HG03045 (cell line): ENCODE measurements around the gene SLC35A2.

ENCODE experiments used
- ATAC-seq: cut with Tn5 transposase; IDR thresholded peaks from one replicate; pipeline ENCODE4 v1.9.1; 2021; ENCODE audit warnings: mild to moderate bottlenecking, moderate library complexity; ENCODE audit not compliant: unreplicated experiment

Gene SLC35A2

DNA sequence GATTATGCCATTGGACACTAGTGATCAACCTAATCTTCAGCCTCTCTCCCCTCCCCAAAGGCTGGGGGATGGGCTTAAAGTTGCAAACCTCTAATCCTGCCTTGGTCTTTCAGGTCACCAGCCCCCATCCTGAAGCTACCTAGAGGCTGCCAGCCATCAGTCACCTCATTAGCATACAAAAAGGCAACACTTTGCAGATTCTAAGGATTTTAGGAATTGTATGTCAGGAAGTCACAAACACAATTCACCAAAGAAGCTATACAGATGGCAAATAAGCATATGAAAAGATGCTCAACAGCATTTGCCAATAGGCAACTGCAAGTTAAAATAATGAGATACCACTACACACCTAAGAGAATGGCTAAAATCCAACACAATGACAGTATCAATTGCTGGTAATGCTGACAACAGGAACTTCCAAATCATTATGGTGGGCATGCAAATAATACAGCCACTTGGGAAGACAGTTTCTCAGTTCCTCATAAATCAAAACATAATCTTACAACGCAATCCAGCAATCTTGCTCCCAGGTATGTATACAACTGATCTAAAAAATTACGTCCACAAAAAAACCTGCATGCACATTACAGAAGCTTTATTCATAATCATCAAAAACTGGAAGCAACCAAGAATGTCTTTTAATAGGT lies 16.4 kb upstream of the SLC35A2 start:
- ATAC-seq, result no peak

DNA sequence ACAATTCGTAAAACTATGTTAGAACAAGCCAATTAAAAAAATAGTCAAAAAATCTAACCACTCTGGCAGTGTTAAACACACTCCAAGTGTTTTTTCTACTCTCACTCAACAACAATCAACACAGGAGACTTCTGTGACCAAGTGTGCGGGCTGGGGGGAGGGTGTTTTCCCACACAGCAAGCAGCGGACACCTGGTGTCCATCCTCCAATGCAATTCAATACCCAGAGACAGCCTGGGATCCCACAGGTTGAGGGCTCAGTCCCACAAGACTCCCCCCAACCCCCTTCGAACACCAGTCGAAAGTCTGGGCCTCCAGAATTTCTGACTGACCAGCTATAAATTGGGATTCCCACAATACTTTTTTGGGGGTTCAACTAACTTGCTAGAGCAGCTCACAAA lies 15.7 kb upstream of the SLC35A2 start:
- no peak for ATAC-seq

DNA sequence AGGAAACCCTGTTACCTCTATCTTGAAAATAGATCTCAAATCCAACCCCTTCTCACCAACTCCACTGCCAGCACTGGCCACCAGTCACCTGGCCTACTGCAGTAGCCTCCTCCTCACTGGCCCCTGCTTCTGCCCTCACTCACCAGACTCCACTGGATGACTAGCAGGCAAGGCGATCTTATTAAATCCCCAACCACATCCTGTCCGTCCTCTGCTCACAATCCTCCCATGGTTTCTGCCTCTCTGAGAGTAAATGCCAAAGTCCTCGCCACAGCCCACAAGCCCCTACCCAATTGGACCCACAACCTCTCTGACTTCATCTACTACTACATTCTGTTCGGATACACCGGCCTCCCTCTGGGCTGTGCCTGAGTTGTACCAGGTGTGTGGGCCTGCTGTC lies 12.8 kb upstream of the SLC35A2 start:
- ATAC-seq, result no peak

DNA sequence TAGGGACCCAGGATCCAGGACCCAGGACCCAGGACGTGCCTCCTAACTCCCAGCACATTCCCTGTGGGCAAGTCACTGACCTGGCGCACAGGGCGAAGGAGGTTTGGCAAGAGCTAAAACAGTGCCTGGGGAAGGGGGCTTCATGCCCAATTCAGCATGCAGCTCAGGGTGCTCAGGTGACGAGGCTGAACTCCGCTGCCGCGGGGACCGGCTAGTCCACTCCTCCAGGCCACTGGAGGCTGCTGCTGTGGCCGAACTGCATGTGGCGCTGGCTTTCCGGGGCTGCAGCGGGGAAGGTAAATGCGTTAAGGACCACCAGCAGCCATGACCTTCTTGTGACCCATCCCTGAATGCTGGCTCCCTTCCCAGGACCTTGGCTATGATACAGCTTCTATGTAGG lies 12.3 kb upstream of the SLC35A2 start:
- ATAC-seq, result no peak

DNA sequence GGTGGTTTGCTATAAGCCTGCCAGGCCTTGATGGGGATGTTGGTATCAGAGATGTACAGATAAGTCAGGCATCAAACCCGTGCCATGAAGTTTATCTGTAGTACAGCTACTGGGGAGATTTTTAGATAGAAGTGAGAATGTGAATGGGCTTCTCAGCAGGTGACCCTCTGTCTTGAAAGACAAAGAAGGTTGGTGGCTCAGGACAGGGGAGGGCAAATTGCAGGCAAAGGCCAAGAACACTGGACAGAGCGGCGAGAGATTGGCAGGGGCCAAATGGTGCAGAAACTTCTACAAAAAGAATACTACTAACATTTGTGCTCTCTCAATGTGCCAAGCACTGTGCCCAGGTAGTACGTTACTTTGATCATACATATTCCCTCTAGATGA lies 9.3 kb upstream of the SLC35A2 start:
- no peak for ATAC-seq

DNA sequence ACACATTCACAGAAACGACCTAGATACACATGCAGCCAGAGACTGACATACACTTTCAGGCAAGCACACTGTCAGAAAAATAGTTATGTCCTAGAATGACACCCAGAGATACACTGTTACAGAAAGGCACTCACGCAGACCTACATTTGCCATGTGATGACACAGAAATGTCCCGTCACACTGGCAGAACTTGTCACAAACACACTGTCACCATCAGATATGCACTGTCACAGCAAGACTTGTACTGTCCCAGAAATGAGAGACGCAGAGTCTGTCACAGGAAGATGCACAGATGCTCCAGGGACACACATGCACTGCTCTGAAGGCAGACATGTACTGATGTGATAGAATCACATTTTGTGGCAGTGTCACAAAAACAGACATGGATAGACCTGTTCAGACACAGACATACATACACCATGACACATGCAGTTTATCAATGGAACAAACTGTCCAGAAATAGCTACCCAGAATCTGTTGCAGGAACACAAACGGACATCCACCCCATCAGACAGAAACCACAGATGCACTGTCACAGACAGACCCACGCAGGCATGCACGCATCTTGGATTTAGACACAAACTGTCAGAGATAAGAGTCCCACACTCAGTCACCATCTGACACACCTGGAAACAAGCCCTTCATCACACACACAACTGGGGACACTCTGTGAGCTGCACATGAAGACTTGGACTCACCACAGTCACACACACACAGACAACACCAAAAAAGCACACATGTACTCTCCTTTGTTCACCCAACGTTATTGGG lies 8.7 kb upstream of the SLC35A2 start:
- ATAC-seq, result no peak

DNA sequence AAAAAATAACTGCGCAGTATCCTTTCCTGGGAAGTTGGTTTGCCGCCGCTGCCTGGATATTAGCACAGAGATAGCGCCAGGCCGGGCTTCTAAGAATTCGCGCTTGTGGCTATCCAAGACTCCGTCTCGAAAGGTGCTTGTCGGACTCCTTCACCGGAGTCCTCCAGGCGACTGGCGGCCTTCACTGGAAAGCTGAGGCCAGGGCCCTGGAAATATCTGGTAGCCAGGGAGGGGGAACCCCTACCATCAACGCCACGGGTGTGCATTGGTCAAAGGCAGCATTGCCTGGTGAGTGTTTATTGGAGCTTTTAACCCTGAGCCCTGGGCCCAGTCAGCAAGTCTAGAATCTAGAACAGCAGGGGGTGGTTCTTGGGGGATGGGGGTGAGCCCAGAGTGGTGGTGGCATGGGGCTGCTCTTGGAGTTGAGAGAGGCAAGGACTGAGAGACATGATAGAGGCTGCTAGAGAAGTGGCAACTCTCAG lies 8.0 kb upstream of the SLC35A2 start:
- ATAC-seq, result peak; percentile 6

DNA sequence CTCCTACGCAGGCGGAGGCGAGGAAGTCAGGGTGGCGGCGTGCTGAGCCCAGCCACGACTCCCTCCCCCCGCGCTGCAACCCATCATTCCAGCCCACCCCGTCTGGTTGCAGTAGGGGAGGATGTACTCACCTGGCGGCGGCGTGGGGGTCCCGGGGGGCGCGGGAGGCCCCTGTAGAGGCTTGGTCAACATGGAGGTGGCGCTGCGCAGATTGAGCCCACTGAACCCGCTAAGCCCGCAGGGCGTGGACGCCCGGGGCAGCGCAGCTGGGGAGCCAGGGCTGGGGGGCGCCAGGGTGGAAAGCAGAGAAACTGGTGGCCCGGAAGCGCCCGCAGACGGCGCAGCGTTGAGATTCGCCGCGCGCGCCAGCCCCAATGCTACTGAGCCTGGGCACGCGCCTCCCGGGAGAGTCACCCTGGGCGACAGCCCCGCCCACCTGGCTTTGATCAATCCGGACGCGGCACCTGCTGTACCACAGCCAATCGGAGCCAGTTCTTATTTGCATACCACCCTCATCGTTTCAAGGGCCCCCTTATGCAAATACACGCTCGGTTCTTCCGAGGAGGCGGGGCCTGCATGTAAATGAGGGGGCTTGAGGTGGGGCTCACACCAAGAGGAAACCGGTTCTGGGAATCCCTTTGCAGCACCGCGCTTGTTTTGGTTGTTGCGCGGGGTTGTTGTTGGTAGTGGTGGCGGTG lies 7.3 kb upstream of the SLC35A2 start, which contains the start of gene PIM2:
PIM2 (minus strand) TSS at position 382 of the 698 bp plus-strand sequence; CDS start at position 192, 190 bp downstream.
- ATAC-seq, result peak; percentile 76

DNA sequence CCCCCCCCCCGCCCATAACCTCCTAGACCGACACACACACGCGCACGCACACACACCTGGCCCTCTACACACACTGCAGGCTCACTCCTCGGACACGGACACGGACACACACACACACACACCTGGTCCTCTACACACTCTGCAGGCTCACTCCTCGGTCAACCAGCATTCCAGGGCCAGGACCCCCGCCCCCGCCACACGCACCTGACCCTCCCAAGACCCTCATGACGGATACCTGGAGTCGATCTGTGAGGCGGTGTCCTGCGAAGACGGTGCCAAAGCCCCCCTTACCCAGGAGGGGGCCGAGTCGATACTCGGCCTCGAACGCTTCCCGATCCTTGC lies 6.8 kb upstream of the SLC35A2 start:
- no peak for ATAC-seq

DNA sequence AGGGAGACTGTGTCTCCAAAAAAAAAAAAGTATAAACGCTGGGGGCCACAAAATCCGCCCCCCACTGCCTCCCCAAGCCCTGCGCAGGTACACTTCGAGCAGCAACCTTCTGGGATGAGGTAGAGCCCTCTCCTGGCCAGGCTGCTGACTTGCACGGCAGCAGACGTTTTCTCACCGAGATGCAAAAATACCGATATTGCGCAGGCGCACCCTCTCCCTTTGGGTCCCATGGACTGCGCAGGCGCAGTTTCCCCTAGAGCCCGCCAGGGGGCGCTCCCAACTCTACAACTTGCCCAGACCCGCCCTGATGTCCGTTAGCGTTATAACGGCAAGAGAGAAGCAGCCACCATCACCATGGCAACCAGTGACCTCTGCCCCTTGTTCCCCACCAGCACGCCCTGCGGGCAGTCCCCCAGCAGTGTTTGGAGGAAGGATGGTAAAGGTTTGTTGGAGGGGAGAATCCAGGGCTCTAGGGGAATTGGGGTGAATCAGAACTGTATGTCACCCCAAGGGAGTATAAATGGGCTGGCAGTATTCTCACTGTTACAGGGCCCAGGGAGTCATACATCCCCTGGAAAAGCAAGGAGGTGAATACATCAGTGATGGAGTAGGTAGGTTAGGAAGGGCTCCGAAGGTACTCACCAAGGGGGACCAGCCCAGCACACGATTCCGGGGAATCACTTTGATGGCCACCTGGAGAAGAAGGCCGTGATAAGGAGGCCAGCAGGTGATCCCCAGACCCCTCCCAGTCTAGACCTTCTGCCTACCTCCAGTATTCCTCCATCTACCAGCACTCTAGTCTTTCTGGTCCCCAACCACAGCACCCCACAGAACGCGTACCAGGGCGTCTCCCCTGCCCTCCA lies 5.9 kb upstream of the SLC35A2 start:
- peak; percentile 19 for ATAC-seq

DNA sequence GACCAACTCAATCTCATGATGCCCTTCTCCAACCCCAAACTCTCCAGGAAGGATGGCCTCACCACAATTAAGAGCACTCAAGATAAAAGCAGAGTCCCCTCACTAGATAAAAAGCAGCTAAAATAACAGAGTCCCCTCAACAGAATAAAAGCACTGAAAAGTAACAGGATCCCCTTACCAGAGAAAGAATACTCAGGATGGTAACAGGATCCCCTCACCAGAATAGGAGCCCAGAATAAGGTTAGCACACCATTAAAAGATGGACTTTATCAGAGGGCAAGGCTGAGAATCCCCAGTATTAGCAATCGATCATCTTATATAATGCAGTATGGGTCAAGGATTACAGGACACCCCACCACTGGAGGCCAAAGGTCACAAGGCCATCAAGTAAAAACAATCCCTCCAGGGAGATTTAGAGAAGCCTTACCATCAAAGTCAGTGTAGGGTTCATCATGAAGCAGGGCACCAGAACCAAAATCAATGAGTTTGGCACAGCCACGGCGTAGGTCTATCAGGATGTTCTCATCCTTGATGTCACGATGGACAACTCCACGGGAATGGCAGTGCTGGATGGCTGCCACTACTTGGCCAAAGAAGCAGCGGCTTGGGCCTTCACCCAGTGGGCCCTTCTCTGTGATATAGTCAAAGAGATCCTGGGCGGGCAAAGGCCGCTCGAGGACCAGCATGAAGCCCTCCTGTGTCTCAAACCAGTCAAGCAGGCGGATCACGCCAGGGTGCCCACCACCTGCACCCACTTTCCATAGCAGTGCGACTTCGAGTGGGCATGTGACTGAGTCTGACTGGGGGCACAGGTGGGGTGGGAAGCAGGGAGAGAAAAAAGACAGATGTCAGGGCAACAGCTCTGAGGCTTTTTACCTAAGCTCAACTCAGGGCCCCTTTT lies 3.4 kb upstream of the SLC35A2 start:
- no peak for ATAC-seq

DNA sequence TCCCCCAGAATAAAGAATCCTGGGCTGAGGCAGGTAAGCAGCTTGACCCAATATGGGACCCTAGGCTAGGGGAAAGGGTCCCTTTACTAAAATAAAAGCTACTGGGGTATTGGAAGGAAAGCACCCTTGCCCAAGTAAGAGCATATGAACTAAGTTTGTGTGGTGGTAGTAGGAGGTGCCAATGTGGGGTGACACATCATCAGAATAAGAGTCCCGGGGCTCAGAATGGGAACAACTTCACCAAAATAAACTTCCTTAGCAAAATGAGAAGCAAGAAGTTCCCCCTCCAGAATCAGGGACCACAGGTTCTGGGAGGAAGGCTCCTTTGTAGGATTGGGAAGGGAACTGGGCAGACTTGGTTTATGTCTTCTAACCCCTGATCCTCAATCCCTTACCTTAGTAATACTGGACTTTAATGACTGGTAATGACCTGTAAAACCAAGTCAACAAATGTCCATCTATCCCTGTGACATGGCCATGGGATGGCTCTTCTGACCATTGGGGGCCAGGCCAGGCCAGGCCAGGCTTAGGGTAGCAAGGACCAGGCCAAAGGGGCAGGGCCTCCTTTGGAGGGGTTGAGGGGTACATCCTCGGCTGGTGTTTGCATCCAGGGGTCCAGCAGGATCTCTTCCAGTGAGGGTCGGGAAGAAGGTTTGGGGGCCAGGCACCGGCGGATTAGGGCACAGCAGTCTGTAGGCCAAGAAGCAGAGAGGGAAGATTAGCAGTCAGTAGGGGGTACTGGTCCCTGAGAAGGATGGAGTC lies 2.3 kb upstream of the SLC35A2 start:
- no peak for ATAC-seq

DNA sequence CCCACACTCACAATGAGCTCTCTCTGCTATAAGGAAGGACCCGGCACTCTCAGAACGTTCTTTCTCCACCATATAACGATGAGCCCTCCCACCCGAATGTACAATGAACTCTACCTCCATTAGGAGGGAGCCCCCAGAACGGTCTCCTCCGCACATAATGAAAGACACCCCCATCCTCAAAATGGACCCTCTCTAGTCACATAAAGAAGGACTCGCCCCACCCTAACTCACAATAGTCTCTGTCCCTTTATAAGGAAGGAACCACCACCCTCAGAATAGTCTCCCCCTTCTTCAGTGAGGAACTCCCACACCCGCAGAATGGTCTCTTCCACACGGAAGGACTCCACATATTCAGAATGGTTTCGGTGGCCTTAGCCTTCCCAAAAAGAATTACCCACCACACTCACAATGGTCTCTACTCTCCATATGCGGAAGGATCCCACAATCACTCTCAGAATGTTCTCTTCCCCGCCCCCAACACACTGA lies 477 bp downstream of the SLC35A2 start:
- ATAC-seq, result peak; percentile 5

DNA sequence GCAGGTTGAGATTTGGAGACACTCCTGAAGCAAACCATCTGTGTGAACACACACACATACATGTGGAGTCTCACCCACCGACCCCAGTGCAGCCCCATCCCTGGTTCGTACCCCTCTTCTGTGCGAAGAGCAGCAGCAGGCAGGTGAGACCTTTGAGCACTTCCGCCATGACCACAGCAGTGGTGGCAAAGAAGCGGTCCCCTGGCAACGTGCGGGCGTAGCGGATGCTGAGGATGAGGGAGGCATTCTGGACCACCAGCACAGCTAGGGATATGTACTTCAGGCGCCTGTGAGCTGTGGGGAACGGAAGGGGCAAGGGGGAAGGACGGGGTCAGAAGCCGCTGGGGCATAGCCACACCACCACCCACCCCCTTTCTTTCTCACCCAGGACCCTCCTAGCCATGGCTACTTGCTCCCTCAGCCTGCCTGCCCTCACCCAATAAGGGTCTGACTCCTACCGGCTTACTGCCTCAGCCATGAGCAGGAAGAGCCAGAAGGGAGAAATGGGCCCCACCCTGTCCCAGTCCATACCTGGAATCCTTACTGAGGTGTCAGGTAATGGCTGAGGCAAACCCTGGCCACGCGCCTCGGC lies 1.6 kb downstream of the SLC35A2 start:
- no peak for ATAC-seq

DNA sequence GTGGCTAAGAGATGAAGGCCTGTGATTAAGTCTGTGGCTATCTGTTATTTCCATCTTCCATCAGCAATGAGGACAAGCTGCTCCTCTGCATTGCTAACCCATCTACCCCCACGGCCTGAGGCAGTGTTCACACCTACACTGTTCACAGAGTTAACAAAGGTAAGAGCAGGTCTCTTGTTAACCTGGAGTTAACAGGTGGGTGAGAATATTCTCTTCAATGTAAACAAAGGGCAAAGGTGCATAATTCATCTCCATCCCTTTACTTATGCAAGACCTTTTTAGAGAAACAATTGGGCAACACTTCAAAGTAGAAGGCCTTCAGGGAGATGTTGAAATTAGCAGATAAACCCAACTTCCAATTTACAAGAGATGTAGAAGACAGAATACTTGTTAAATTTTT lies 2.8 kb downstream of the SLC35A2 start:
- no peak for ATAC-seq

DNA sequence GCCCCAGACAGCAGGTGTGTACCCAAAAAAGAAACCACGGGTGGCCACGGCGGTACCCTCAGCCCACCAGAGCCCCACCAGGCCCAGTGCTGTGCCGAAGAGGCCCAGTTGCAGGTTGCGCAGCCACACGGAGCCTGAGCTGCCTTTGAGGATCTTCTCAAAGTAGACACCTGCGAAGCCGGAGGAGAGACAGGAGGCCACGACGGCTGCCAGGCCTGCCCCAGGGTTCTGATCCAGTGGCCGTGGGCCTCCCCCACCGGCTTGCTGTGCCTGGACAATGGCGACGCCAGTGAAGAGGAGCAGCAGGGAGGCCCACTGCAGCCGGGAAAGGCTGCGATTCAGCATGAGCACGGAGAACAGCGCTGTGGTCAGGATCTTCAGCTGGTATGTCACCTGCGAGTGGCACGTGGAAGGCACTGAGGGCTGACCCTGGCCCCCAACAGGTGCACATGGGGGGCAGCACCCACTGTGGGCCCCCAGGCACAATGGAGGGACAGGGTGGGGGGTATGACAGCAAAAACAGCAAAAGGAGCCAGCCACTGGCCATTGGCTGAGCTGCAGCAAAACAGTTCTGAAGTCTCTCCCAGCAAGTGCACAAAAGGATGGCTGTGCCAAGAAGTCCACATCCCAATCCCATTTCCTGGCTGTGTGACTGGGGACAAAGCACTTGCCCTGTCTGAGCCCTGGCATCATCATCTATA lies 6.2 kb downstream of the SLC35A2 start:
- ATAC-seq, result no peak

DNA sequence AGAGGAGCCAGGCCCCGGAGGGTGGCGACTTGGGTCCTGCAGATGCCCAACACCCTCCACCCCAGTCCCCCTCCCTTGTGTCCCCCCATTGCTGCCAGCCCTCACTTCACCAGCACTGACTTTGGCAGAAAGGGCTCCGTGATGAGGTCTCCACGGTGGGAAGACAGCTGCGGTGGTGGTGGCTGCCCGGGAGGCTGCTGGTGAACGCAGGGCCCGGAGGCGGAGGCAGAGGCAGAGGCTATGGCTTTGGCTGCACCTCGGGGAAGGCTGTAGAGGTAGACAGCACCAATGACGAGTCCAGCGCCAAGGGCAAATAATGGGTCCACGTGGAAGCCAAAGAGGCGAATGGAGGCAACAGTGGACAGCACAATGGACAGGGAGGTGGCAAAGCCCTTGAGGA lies 6.8 kb downstream of the SLC35A2 start:
- no peak for ATAC-seq

DNA sequence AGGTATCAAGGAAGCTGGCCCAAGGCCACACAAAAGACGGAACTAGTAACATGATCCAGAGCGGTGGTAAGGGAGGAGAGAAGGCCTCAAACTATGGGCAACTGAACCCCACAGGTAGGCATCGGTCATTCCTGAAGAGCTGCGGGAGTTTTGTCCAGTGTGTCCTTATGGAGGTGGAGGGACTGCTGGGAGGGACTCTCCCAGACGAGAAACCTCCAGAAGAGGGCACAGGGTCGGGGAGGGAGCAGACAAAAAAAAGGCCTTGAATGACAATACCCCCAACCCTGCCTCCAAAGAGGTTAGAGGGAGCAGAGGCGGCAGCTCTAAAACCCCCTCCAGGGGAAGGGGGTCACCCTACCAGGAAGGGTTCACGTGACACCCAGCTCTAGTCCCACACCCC lies 7.3 kb downstream of the SLC35A2 start:
- no peak for ATAC-seq
